NCI-H187 treated with DMSO at 0.1 percent for 48 hours (cell line): Measurements from ENCODE around the gene RPS6KA5.
"Not testable (repeated sequence)": the region's sequence is repeated elsewhere in the genome, so short reads cannot be mapped to it uniquely, and the experiment has no call there.

ENCODE experiments used
- DNase-seq: peaks from one replicate; lab custom pipeline; 2025; lab: John Stamatoyannopoulos, UW

RPS6KA5 gene

DNA sequence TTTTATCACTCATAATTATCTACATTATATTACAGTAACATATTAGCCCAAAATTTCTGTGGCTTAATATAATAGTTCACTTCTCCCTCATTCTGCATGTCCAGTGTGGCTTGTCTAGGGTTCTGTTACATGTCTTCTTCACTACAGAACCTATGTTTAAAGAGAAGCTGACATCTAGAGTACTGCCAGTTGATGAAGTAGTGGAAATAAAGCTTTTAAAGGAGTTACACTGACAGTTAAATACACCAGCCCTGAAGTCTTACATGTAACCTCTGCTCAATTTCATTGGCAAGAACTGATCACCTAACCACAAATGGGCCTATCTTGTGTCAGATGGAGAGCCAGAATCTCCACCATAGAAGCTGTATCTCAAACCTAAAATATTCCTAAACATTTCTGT, 32.9 kb downstream of the RPS6KA5 start:
- no peak for DNase-seq

DNA sequence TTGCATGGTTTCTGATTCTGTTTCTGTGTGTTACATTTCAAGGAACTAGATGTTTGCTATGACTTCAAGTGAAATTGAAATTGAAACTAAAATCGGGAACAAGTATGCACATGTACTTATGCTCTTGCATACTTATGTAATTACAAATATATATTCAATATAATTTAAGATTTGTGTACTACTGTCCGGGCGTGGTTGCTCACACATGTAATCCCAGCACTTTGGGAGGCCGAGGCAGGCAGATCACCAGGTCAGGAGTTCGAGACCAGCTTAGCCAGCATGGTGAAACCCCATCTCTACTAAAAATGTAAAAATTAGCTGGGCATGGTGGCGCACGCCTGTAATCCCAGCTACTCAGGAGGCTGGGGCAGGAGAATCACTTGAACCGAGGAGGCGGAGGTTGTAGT, 37.8 kb downstream of the RPS6KA5 start:
- DNase-seq, result not testable (repeated sequence)

DNA sequence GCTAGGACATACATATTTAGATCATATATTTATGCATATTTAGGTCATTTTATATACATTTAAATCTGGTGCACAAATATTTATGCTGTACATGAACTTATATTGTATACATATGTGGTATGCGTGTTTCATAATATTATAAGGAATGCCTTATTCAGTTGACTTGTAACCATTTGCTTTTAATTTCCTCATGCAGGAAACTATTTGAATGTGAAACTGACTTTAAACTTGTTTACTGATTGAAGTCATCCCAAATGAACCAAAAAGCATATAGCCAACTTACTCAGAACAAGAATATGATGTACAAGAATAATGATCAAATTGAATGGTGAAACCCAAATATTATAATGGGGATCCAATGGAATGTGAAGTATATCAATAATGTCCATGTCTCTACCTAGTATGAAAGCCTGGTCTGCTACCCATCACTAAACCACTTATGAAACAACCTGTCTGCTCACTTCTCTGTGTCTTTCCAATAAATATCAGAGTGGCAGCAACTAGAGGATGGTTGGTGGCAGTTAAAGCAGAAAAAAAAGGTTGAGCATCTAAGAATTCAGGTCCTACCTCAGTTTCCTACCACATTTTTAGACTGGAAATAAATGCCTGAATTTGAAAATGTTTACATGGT, 38.3 kb downstream of the RPS6KA5 start:
- no peak for DNase-seq

GRCh38 chr14:91021115-91021514, 39.3 kb downstream of the RPS6KA5 start:
- no peak for DNase-seq

GRCh38 chr14:91019673-91020072, 40.8 kb downstream of the RPS6KA5 start:
- peak; percentile 64 for DNase-seq

DNA sequence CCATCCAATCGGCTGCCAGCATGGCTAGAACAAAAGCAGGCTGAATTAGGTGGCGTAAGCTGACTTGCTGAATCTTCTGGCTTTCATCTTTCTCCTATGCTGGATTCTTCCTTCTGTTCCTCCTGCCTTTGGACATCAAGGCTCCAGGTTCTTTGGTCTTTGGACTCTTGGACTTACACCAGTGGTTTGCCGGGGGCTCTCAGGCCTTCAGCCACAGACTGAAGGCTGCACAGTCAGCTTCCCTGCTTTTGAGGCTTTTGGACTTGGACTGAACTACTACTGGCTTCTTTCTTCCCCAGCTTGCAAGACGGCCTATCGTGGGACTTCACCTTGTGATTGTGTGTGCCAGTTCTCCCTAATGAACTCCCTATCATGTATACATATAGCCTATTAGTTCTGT, 42.0 kb downstream of the RPS6KA5 start:
- DNase-seq, result no peak

GRCh38 chr14:91016800-91017410, 43.5 kb downstream of the RPS6KA5 start:
- DNase-seq, result no peak

DNA sequence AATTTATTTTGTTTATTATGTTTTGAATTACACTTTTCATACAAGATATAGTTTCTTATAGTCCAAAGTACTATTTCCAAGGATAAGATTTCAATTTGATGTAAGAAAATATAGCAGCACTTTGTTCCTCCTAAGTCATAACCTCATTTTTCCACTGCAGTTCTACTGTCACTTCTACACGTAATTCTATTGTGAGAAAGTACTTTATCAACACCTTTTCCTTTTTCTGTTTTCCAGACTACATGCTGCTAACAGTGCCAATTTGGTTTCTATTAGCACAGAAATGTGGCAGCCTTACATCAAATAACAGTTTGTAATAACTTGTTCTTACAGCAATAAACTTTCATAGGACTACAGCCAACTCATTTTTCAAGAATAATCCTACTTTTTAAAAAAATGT, 45.0 kb downstream of the RPS6KA5 start:
- no peak for DNase-seq

DNA sequence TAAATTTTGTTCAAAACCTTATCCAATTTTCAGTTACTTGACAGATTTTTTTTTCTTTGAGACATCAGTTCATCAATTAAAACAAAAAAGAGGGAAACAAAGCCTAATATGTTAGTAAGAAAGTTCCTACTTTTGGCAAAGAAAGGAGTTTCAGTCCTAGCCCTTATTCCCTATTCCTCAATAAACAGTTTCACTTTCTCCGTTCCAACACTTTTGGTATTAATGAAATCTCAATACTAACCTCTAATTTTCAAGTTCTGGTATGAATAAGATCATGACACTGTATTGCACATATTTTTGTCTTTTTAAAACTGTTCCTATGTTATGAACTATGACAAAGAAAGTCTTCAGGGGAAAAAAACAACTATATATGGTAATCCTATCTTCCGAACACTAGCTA, 48.4 kb downstream of the RPS6KA5 start:
- DNase-seq, result no peak

DNA sequence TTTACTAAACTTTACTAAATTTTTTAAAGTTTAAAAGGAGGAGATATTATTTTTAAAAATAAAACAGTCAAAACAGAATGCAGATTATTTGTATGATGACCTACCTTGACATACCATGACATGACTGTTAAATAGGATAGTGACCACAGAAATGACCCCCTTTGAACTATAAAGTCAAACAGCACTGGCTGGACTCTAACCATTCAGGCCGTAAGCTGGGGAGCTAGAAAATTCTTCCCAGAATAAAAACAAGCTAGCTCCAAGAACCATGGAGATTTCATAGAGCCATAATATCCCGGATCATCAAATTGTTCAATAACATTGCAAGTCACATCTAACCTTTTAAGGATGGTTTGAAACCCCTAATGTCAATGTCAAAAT, 50.3 kb downstream of the RPS6KA5 start:
- no peak for DNase-seq

GRCh38 chr14:91009501-91010152, 50.8 kb downstream of the RPS6KA5 start:
- no peak for DNase-seq

DNA sequence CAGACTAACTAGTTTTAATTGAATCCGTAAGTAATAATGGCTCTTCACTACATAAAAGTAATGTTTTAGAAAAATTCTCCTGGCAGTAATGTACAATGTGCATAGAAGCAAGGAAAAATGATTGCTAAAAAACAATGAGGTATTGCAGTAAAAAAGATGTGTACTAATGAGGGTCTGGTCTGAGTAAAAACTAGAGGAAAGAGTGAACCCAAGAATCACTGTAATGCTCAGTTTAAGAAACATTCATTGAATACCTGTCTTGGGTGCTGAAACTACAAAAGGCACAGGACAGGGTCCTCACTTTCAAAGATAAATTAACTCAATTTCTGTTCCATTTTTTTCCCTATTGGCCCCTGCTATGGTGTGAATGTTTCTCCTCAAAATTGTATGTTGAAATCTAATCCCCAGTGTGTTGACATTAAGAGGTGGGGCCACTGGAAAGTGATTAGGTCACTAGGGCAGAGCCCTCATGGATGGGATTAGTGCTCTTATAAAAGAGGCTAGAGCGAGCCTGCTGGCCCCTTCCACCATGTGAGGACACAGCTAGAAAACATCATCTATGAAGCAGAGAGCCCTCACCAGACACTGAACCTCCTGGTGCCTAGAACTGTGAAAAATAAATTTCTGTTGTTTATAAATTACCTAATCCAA, 51.6 kb downstream of the RPS6KA5 start:
- DNase-seq, result no peak

- DNase-seq, result no peak
Observed at GRCh38 chr14:91005716-91006115, 54.7 kb downstream of the RPS6KA5 start.

- DNase-seq, result no peak
Observed at GRCh38 chr14:91004987-91005386, 55.5 kb downstream of the RPS6KA5 start.

- DNase-seq, result no peak
Observed at GRCh38 chr14:90999299-90999698, 61.1 kb downstream of the RPS6KA5 start.

- DNase-seq, result no peak
Observed at GRCh38 chr14:90996967-90997366, 63.5 kb downstream of the RPS6KA5 start.

DNA sequence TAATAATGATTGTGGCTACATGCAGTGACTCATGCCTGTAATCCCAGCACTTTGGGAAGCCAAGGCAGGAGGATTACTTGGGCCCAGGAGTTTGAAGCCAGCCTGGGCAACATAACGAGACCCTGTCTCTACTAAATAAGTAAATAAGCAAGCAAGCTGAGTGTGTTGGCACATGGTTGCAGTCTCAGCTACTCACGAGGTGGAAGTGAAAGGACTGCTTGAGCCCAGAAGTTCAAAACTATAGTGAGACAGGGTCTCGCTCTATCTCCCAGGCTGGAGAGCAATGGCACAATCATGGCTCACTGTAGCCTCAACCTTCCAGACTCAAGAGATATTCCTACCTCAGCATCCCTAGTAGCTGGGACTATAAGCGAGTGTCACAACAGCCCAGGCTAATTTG, 64.7 kb downstream of the RPS6KA5 start:
- no peak for DNase-seq

- no peak for DNase-seq
Observed at GRCh38 chr14:90993792-90994191, 66.6 kb downstream of the RPS6KA5 start.

DNA sequence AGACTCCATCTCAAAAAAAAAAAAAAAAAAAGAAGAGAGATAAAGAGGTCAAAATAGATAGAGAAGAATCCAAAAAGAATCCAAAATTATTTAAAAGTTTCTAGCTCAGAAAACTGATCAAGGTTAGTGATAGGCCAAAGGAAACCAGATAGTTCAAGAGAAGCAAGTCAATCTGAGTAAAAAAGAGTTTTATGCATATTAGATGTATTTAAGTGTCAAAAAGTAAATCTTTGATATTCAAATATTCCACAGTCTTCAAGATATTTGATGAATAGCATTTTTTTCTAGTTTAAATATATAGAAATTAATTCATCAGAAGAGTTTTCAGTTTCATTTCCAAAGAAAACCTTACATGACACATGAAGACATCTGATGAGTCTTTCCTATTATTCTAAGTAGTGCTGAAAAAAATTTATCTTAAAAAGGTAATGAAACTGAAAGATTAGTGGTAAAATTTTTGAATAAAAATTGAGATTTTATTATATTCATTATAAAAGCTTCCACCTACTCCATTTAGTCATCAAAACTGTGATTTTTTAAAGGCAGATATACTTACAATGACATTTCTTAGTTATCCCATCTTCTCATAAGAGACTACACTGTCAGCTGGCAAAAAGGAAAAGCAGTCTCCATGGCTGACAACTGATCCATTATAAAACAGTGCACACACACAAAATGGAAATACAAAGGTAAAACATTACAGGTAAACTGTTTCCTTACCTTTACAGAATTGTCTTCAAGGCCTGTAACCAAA, 68.6 kb downstream of the RPS6KA5 start:
- no peak for DNase-seq

DNA sequence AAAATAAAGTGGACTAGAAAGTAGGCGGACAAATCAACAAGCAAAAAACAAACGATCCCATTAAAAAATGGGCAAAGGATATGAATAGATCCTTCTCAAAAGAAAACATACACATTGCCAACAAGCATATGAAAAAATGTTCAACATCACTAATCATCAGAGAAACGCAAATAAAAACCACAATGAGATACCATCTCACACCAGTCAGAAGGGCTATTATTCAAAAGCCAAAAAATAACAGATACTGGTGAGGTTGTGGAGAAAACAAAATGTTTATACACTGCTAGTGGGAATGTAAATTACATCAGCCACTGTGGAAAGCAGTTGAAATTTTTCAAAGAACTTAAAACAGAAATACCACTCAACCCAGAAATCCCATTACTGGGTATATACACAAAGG, 70.3 kb downstream of the RPS6KA5 start:
- DNase-seq, result no peak

DNA sequence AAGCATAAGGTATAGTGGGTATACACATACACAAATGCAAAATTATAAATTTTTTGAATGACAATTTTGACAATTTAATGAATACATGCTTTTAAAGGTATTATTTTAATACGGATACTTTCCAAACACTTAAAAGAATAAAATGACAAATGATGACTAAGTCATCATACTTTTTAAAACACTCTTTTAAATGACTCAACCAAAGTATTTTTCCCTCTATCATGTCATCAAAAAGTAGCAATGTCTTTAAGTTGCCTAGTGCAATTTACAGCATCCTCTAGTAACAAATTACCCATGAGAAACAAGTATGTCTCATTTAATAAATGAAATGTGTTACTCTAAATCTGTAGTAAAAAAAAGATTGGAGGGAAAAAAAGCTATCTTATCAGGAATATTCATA, 73.3 kb downstream of the RPS6KA5 start:
- no peak for DNase-seq

DNA sequence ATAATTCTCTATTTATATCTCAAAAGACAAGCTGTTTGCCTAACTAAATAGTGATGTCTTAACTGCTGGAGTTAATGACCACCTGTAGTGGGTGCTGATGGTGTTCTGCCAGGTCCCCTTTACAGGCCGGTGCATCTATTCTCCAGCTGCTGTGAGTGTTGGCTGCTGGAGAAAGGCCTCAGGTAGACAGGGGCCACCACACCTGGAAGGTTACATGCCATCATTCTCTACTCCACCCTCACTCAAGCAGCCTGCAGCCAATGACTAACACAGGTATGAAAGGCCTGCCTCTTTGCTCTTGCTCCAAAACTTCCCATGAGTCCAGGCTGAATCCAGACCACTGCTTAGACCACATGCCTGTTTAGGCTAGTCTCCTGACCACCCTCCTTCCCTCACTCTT, 73.9 kb downstream of the RPS6KA5 start:
- no peak for DNase-seq
